Putamen (tissue), 1 donor: Measurements from ENCODE around the gene MLXIPL.
"Not testable (repeated sequence)": the region's sequence is repeated elsewhere in the genome, so short reads cannot be mapped to it uniquely, and the experiment has no call there.

Source experiments
- DNase-seq: peaks from one replicate; pipeline ENCODE4 v3.0.0-alpha.2; 2016; ENCODE audit warnings: low spot score

MLXIPL gene

GRCh38 chr7:73644688-73645286, 20.5 kb upstream of the MLXIPL start:
- no peak for DNase-seq

- no peak for DNase-seq
Observed at GRCh38 chr7:73642834-73643233, 18.5 kb upstream of the MLXIPL start.

- no peak for DNase-seq
Observed at GRCh38 chr7:73638911-73639310, 14.6 kb upstream of the MLXIPL start.

GRCh38 chr7:73635428-73636200, 11.3 kb upstream of the MLXIPL start:
- DNase-seq, result no peak

GRCh38 chr7:73633844-73634243, 9.5 kb upstream of the MLXIPL start:
- no peak for DNase-seq

GRCh38 chr7:73633323-73633722, 9.0 kb upstream of the MLXIPL start:
- no peak for DNase-seq

GRCh38 chr7:73631558-73631957, 7.2 kb upstream of the MLXIPL start:
- no peak for DNase-seq

- DNase-seq, result no peak
Observed at GRCh38 chr7:73628504-73628903, 4.2 kb upstream of the MLXIPL start.

- no peak for DNase-seq
Observed at GRCh38 chr7:73626814-73627213, 2.5 kb upstream of the MLXIPL start.

- no peak for DNase-seq
Observed at GRCh38 chr7:73625276-73625675, 954 bp upstream of the MLXIPL start.

- no peak for DNase-seq
Observed at GRCh38 chr7:73624669-73625001, 313 bp upstream of the MLXIPL start.

- no peak for DNase-seq
Observed at GRCh38 chr7:73622909-73623797, 1.2 kb downstream of the MLXIPL start.

- DNase-seq, result no peak
Observed at GRCh38 chr7:73622527-73622908, 1.8 kb downstream of the MLXIPL start.

- DNase-seq, result no peak
Observed at GRCh38 chr7:73621168-73622063, 2.9 kb downstream of the MLXIPL start.

- not testable (repeated sequence) for DNase-seq
Observed at GRCh38 chr7:73619394-73619793, 4.9 kb downstream of the MLXIPL start.

GRCh38 chr7:73618538-73618937, 5.8 kb downstream of the MLXIPL start:
- no peak for DNase-seq

GRCh38 chr7:73617520-73617919, 6.8 kb downstream of the MLXIPL start:
- DNase-seq, result not testable (repeated sequence)

- no peak for DNase-seq
Observed at GRCh38 chr7:73615886-73616285, 8.4 kb downstream of the MLXIPL start.

- DNase-seq, result not testable (repeated sequence)
Observed at GRCh38 chr7:73614937-73615336, 9.4 kb downstream of the MLXIPL start.

GRCh38 chr7:73613954-73614735, 10.2 kb downstream of the MLXIPL start:
- no peak for DNase-seq
